K562 (cell line): Measurements from ENCODE around the gene YWHAB. TPM values are rescaled to one million over a fixed set of nuclear protein-coding genes. Genes with fewer than 3 reads are reported as not detected.

Experiments
- CREM ChIP-seq: IDR thresholded peaks from 2 replicates; pipeline ENCODE4 v1.6.1; 2014; ENCODE audit warnings: antibody characterized with exemption, low read depth
- ELF4 ChIP-seq: fragments of 450-650 bp; formaldehyde crosslinking; IDR thresholded peaks from 2 replicates; pipeline ENCODE4 v1.4.0; 2022; ENCODE audit warnings: missing genetic modification characterization
- ESRRB ChIP-seq: fragments of 250-450 bp; sonication (Bioruptor Pico); IDR thresholded peaks from 2 replicates; pipeline ENCODE4 v1.5.0; 2020; ENCODE audit warnings: mild to moderate bottlenecking, moderate library complexity, borderline replicate concordance
- EWSR1 ChIP-seq: fragments of 450-650 bp; IDR thresholded peaks from 2 replicates; pipeline ENCODE4 v1.6.1; 2018; ENCODE audit warnings: borderline replicate concordance, mild to moderate bottlenecking, low read depth, moderate library complexity; ENCODE audit not compliant: partially characterized antibody
- KHSRP ChIP-seq: fragments of 450-650 bp; IDR thresholded peaks from 2 replicates; pipeline ENCODE4 v1.6.1; 2017
- PCBP1 ChIP-seq: fragments of 200-400 bp; formaldehyde crosslinking; IDR thresholded peaks from 2 replicates; pipeline ENCODE4 v1.6.1; 2018; ENCODE audit warnings: mild to moderate bottlenecking, low read depth, low read length; ENCODE audit not compliant: poor library complexity, severe bottlenecking
- POLR2AphosphoS5 ChIP-seq: IDR thresholded peaks from 2 replicates; pipeline ENCODE4 v1.6.1; 2011; ENCODE audit warnings: mild to moderate bottlenecking, low read depth, low read length, moderate library complexity; ENCODE audit not compliant: control insufficient read depth, insufficient read depth
- PTTG1 ChIP-seq: fragments of 450-650 bp; IDR thresholded peaks from 2 replicates; pipeline ENCODE4 v1.6.1; 2016; ENCODE audit warnings: low read depth, mild to moderate bottlenecking, missing genetic modification characterization, missing compliant biosample characterization
- U2AF2 ChIP-seq: fragments of 200-400 bp; formaldehyde crosslinking; optimal IDR thresholded peaks from 2 replicates; pipeline ENCODE3; 2017; ENCODE audit warnings: low read depth, mild to moderate bottlenecking, low read length
- ZKSCAN3 ChIP-seq: fragments of 250-450 bp; sonication (Bioruptor Pico); IDR thresholded peaks from 2 replicates; pipeline ENCODE4 v1.4.0; 2020
- ZNF23 ChIP-seq: fragments of 250-450 bp; sonication (Bioruptor Pico); IDR thresholded peaks from 2 replicates; pipeline ENCODE4 v1.4.0; 2020; ENCODE audit warnings: mild to moderate bottlenecking
- ZNF408 ChIP-seq: fragments of 250-450 bp; sonication (Bioruptor Pico); IDR thresholded peaks from 2 replicates; pipeline ENCODE4 v1.4.0; 2020; ENCODE audit warnings: low read depth, mild to moderate bottlenecking, moderate library complexity
- polyA plus RNA-seq, 8 experiments: library from polyadenylated mRNA; depleted of rRNA in 4 of 8; stranded (reverse) in 5 of 8; unstranded in 3 of 8; fragments of >200 nt; fragmentation: Nextera tagmentation in 2 of 8; fragmentation: Illumina TruSeq in 1 of 8; extraction: Ambion mirVana in 2 of 8; extraction: Trizol in 1 of 8; gene quantifications; 2 replicates each; pipeline versions ENCODE4 v1.2.1 to v1.2.3, GENCODE V29; 2011 to 2014; ENCODE audit warnings: inconsistent platforms in 1 of 8, missing spikeins in 1 of 8
- total RNA-seq, 7 experiments: library from RNA; depleted of rRNA in 6 of 7; stranded (reverse); fragments of >200 nt in 6 of 7; fragmentation: Illumina TruSeq in 2 of 7; extraction: Trizol in 2 of 7; gene quantifications; 2 replicates each; pipeline versions ENCODE4 v1.2.1 to v1.2.3, GENCODE V29; 2011 to 2021; ENCODE audit warnings: low replicate concordance in 1 of 7
- TF ChIP-seq, protein P1 (sequence below), 2 experiments: fragments of 450-650 bp; IDR thresholded peaks; 2 replicates each; pipeline ENCODE4 v1.6.1; 2016; ENCODE audit warnings: mild to moderate bottlenecking in 2 of 2, borderline replicate concordance in 1 of 2, low read depth in 1 of 2, moderate library complexity in 1 of 2
- TF ChIP-seq, protein P2 (sequence below): fragments of 450-650 bp; formaldehyde crosslinking; IDR thresholded peaks from 2 replicates; pipeline ENCODE4 v1.4.0; 2020; ENCODE audit warnings: mild to moderate bottlenecking, moderate library complexity
- TF ChIP-seq, protein P3 (sequence below): fragments of 250-450 bp; sonication (Bioruptor Pico); IDR thresholded peaks from 2 replicates; pipeline ENCODE4 v1.8.0; 2022; ENCODE audit warnings: moderate library complexity, mild to moderate bottlenecking, inconsistent platforms

The YWHAB gene
- total and polyA plus RNA-seq, 9 of the 15 experiments (the other 6 are each of a cell fraction or from before 2014, with no cell fraction given) = 60.6 to 185 (median 96.1) TPM

DNA sequence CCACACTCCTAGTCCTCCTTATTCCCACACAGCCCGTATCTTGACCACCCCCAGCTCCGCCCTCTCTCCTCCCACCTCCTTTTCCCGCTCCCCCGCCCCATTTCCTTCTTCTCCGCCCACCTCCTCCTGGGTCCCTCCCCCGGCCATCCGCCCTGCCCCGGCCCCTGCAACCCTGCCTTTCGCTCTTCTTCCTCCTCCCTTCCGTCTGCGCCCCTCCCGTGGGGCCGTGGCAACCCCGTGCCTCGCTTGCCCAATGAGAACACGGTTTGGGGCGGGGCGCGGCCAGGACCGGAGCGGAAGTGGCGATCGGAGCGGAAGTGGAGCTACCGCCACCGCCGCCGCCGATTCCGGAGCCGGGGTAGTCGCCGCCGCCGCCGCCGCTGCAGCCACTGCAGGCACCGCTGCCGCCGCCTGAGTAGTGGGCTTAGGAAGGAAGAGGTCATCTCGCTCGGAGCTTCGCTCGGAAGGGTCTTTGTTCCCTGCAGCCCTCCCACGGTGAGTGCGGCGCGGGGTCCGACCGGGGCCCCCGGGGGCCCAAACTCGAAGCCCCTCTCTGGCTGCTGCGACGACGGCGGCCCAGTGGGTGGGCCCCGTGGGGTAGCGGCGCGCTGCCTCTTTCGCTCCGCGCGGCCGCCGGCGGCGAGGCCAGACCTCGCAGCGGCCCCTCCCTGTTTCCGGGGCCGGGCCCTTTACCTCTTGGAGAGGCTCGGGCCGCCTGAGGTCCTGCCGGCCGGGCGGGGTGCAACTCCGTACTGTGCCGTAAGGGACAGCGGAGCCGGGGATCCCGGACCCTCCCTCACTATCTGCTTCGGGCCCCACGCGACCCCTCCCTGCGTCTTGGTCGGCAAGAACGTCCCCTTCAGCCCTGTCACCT lies at the start of gene YWHAB (continued):
- TF ChIP-seq, protein P1, sequence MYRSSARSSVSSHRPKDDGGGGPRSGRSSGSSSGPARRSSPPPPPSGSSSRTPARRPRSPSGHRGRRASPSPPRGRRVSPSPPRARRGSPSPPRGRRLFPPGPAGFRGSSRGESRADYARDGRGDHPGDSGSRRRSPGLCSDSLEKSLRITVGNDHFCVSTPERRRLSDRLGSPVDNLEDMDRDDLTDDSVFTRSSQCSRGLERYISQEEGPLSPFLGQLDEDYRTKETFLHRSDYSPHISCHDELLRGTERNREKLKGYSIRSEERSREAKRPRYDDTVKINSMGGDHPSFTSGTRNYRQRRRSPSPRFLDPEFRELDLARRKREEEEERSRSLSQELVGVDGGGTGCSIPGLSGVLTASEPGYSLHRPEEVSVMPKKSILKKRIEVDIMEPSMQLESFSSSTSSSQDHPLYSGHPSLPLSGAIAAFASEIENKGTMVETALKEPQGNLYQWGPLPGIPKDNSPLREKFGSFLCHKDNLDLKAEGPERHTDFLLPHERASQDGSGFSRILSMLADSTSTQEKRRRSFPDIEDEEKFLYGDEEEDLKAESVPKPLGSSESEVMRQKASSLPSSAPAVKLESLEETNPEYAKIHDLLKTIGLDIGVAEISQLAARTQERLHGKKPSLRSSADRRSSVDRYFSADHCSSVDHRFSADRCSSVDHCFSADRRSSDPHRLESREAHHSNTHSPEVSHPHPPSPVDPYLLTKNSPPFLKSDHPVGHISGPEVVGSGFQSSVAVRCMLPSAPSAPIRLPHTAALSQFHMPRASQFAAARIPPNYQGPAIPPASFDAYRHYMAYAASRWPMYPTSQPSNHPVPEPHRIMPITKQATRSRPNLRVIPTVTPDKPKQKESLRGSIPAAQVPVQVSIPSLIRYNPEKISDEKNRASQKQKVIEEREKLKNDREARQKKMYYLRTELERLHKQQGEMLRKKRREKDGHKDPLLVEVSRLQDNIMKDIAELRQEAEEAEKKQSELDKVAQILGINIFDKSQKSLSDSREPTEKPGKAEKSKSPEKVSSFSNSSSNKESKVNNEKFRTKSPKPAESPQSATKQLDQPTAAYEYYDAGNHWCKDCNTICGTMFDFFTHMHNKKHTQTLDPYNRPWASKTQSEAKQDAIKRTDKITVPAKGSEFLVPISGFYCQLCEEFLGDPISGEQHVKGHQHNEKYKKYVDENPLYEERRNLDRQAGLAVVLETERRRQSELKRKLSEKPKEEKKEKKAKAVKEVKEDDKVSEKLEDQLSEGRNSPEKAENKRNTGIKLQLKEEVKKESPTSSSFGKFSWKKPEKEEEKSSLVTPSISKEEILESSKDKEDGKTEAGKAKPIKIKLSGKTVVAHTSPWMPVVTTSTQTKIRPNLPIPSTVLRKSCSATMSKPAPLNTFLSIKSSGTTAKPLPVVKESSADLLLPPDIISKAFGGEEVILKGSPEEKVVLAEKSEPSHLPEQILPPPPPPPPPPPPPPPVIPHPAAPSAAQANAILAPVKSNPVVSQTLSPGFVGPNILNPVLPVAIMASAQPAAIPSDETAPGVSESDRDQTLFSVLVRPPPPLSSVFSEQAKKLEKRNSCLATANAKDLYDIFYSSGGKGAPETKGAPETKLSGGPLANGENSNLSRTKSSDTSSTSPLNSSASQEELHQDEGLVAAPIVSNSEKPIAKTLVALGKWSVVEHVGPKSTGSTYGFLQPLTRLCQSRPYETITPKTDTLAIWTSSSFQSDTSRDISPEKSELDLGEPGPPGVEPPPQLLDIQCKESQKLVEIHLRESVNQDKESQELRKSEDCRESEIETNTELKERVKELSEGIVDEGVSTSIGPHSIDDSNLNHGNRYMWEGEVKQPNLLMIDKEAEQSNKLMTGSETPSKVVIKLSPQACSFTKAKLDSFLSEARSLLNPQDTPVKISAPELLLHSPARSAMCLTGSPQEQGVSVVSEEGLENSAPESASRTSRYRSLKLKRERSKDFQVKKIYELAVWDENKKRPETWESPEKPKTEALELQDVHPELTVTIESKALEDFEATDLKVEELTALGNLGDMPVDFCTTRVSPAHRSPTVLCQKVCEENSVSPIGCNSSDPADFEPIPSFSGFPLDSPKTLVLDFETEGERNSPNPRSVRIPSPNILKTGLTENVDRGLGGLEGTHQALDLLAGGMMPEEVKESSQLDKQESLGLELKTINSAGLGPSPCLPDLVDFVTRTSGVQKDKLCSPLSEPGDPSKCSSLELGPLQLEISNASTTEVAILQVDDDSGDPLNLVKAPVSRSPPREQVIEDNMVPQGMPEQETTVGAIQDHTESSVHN (IDR thresholded peaks at IDR 0.05; ENCODE audit: borderline replicate concordance in 1 of 2, low read depth in 1 of 2) = no peak
- TF ChIP-seq ZNF23 (CRISPR knock-in tag) = no peak
- no peak for TF ChIP-seq KHSRP
- TF ChIP-seq ESRRB = no peak
- TF ChIP-seq ZNF408 (CRISPR knock-in tag) = no peak
- TF ChIP-seq PCBP1 = peak; percentile 94
- TF ChIP-seq, protein P2, sequence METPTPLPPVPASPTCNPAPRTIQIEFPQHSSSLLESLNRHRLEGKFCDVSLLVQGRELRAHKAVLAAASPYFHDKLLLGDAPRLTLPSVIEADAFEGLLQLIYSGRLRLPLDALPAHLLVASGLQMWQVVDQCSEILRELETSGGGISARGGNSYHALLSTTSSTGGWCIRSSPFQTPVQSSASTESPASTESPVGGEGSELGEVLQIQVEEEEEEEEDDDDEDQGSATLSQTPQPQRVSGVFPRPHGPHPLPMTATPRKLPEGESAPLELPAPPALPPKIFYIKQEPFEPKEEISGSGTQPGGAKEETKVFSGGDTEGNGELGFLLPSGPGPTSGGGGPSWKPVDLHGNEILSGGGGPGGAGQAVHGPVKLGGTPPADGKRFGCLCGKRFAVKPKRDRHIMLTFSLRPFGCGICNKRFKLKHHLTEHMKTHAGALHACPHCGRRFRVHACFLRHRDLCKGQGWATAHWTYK (CRISPR knock-in tag) = peak; percentile 83; the same call in 1 of the 2 replicates
- no peak for TF ChIP-seq EWSR1
- TF ChIP-seq ZKSCAN3 (CRISPR knock-in tag) = no peak
- no peak for TF ChIP-seq U2AF2
- peak; percentile 94 for TF ChIP-seq ELF4
- peak; percentile 52; the same call in 1 of the 2 replicates for TF ChIP-seq CREM
- peak; percentile 69 for TF ChIP-seq POLR2AphosphoS5
- TF ChIP-seq, protein P3, sequence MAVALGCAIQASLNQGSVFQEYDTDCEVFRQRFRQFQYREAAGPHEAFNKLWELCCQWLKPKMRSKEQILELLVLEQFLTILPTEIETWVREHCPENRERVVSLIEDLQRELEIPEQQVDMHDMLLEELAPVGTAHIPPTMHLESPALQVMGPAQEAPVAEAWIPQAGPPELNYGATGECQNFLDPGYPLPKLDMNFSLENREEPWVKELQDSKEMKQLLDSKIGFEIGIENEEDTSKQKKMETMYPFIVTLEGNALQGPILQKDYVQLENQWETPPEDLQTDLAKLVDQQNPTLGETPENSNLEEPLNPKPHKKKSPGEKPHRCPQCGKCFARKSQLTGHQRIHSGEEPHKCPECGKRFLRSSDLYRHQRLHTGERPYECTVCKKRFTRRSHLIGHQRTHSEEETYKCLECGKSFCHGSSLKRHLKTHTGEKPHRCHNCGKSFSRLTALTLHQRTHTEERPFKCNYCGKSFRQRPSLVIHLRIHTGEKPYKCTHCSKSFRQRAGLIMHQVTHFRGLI (CRISPR knock-in tag) = no peak
- TF ChIP-seq PTTG1 (tag) = no peak
